HL-60/S4 treated with phorbol 12-myristate 13-acetate at 8.2 ng/mL for 4 days and 3 days (cell line): ENCODE measurements around the gene PGGHG.
"Not testable (repeated sequence)": the region's sequence is repeated elsewhere in the genome, so short reads cannot be mapped to it uniquely, and the experiment has no call there.

Source experiments
- in situ Hi-C: fragments of 300-500 bp; cut with MboI; formaldehyde crosslinking; loops from 2 replicates; pipeline ENCODE4 v1.15.0; 2022; ENCODE audit warnings: low sequenced_read_pairs

Gene PGGHG

DNA sequence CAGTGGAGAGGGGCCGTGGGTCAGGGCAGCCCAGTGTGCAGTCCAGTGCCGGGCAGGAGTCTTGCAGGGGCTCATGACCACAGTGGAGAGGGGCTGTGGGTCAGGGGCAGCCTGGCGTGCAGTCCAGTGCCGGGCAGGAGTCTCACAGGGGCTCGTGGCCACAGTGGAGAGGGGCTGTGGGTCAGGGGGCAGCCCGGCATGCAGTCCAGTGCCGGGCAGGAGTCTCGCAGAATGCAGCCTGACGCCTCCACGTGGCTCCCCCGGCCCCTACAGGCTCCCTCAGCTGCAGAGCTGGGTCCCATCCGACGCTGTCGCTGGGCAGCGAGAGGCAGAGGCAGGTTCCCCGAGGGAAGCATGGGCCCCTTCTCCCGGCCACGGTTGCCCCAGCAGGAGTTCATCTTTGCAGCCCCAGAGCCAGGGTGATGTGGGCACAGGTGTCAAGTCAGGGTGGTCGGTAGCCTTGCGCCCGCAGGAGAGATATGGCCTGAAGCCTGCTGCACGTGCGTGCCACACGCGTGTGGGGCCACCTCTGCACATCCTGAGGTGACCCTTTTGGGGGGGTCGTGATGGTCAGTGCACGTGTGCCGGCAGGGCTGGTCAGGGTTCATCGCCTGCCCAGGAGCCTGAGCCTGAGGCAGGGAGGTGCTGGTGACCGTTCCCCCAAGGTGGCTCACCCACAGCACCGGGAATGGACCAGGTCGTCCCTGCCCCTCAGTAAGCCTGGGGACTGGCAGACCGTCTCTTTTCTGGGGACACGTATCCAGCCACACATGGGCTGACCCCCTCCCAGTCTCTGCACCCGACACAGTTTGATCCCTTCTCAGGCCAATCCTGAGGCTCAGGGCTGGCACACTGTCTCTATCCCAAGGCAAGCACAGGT is 7.5 kb downstream of the PGGHG start:
- in situ Hi-C loops, result no loop called here

DNA sequence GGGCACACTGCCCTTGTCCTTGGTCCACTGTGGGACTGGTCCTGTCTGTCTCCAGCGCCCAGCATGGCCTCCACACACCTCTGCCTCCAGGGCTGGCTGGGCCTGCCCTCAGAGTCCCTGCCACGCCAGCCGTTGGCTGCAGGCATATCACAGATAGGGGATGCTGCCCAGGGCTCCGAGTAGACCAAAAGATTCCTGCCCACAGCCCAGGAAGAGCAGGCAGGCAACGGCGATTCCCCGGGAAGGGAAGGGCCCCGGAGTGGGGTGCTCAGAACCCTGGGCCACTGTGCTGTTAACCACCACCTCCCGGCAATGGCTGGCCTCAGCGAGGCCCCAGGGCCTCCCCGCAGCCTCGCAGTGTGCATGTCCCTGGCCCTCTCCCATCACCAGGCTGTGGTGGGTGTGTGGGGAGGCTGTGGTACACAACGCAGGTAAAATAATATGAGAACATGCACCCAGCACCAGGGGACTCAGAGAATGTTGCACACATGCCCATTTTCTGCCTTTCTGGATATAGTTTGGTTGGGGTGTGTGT is 8.2 kb downstream of the PGGHG start:
- in situ Hi-C loops, result no loop called here

DNA sequence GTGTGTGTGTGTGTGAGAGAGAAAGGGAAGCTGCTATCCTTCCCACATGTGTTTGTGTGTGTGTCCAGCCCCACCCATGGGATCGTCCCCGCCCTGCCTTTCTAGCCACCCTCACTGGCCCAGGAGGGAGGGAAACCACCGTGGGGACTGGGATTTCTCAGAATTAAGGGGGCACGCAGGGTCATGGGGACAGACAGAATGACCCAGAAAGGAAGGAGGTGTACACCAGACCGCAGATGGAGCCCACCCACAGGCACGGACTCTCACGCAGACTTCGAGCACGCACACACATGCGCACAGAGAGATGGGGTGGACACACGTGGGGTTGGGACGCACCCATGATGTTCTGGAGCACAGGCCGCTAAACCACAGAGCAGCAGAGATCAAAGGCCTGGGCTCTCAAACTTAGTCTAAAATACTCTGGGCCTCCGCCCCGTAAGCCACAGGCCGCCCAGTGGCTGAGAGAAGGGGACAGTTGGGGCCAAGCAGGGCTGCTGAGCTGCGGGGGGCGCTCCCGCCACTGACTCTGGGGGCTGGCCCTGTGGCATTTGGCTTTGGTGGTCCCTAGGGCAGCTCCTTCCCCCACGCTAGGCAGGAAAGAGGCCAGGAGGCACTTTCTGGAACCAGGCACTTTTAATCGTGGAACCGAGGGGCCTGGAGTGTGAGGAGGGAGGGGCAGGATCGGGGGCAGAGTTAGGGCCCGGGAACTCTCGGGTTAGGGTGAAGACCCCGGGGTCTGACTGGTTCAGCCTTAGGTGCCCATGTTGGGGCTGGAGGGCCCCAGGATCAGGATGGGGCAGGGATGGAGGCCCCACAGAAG is 8.9 kb downstream of the PGGHG start:
- in situ Hi-C loops, result no loop called here

DNA sequence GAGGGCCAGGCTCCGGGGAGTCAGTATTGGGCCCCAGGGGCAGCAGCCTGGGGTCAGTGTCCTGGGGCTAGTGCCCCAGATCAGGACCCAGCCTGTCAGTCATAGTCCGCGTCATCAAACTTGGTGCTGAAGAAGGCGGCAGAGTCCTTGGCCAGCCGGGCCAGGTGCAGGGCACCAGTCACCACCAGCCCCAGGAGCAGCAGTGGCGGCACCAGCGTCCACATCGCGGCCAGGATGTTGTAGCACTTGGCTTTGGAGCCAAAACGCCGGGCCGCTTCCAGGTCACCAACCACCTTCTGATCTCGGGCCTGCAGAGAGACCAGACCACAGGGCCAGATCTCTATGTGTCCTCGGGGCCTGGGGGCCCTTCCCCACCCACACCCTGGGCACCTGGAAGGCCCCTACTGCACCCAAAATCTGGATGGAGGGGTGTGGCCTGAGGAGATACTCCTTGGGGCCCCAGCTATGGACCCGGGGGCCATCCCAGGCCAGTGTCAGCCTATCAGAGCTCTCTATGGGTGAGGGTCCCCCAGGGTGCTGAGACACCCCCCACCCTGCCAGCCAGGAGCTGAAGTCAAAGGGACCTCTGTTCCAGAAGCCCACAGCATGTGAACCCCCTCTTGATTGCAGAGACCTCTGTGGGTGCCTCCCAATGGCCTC is 9.6 kb downstream of the PGGHG start:
- in situ Hi-C loops, result no loop called here

DNA sequence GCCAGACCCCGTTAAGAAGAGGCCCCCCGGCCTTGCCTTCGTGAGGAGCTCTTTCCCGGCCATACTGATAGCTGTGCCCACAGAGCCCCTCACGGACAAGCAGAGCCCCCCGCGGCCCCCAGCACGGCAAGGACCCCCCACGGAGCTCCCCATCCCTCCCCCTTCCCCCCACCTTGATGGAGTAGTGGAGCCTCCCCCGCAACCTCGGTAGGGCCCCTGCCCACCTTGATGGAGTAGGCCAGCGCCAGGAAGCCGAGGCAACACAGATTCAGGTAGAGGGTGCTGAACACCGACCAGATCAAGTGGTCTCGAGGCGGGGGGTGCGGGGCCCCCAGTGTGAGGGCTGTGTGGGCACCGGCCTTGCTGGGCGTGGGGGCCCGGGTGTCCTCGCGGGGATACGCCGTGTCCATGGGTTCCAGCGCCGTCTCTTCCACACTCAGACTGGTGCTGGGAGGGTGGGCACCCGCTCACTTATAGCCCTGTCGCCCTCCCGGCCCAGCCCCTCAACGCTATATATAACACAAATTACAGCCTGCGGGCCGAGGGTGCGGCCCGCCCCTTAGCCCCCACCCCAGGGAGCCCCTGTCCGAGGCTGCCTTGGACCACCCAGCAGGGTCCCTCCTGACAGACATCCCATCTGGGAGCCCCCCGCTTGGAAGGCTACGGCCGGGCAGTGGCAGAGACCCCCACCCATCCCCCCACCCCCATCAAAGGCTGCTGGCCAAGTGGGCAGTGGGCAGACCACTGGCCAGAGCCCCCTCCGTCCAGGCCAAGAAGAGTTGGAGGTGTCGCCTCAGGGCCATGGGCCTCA is 10.4 kb downstream of the PGGHG start, which contains the start of gene IFITM5:
Gene IFITM5, minus strand, starts transcription at position 446 of the 811 bp plus-strand sequence. Its CDS starts 36 bp downstream, at position 410.
- in situ Hi-C loops, result no loop called here

DNA sequence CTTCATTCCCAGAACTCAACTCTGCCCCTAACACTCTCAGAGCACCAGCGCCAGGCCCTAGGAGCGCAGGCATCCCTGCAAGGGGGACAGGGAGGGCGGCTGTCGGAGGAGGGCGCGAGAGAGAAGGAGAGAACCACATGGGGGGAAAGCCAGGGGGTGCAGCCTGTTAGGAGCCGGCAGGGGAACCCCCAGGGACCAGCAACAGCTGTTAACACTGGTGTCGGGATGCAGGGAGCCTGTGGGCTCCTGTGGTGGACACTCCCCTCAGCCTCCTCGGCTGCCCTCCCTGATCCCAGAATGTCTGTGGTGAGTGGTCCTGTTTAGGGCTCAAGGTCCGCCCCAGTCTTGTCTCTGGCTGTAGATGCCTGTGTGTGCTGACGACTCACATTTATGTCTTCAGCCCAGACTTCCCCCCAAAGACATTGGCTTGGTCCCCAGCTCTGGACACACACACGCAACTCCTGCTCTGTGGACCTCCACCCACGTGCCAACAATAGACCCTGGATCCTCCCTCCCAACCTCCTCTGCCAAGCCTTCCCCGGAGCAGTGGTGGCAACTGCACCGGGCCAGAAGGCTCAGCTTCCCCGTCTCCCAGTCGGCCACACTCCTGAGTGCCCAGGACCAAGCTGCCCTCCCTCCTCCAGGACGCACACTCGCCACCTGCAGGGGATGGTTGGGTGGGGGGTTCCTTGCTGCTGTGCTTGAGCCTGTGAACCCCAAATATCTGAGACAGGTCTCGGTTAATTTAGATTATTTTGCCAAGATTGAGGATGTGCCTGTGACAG is 11.2 kb downstream of the PGGHG start:
- in situ Hi-C loops, result no loop called here

DNA sequence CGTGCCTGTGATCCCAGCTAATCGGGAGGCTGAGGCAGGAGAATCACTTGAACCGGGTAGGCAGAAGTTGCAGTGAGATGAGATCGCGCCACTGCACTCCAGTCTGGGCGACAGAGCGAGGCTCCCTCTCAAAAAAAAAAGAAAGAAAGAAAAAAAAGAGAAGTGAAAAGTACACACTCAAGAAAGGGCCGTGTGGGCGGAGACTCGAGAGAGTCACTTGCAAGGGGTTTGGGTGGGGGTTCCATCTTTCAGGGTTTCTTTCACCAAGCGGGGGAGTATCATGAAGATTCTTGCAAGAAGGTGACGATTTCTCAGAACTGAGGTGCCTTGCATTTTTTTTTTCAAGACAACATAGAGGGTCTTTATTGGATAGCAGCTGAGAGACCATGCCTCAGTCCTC is 14.4 kb downstream of the PGGHG start:
- in situ Hi-C loops, result no loop called here

DNA sequence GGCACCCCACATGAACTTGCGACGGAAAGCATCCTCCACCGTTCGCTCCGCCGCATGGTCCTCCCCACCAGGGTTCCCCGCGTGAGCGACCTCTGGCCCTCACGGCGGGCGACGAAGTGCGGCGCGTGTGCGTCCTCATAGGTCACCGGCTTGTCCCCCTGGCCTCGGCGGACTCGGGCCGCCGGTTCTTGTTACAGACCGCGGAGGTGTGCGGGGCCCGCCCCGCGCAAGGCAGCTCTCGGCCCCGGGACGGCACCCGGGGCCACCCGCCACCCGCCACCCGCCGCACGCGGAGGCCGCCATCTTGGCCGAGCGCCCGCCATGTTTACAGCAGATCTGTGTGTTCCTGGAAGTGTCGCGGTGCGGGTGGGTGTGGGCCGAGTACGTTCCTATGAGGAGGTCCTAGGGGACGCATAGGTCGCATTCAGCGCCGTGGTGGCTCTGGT is 15.2 kb downstream of the PGGHG start:
- in situ Hi-C loops, result no loop called here

DNA sequence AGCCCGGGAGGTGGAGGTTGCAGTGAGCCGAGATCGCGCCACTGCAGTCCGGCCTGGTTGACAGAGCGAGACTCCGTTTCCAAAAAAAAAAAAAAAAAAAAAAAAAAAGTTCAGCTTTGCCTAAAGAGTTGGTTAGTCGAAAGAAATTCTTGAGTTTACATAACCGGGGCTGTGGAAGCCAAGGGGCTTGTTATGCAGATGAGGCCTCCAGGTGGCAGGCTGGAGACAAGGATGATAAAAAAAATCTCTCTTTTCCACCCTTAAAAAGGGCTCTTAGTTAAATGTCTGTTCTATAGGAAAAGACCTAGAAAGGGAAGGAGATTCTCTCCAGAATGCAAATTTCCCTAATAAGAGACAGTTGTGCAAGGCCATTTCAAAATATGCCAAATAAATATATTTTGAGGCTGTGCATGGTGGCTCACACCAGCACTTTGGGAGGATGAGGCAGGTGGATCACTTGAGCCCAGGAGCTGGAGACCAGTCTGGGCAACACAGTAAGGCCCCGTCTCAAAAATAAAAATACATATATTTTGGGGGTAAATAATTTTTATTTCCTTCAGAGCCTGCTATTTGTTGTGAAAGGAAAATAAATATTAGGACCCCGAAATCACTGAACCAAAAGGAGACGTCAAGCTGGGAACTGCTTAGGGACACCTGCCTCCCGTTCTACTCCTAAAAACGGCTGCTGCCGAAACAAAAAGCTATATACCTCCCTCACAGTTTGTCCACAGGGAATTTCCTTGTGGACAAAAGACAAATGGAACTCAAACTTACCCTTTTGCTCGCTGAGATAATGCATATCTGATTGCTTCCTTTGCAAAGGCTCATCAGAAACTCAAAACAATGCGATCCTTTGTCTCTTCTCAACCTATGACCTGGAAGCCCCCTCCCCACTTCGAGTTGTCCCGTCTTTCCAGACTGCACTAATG is 16.3 kb downstream of the PGGHG start:
- in situ Hi-C loops, result no loop called here

DNA sequence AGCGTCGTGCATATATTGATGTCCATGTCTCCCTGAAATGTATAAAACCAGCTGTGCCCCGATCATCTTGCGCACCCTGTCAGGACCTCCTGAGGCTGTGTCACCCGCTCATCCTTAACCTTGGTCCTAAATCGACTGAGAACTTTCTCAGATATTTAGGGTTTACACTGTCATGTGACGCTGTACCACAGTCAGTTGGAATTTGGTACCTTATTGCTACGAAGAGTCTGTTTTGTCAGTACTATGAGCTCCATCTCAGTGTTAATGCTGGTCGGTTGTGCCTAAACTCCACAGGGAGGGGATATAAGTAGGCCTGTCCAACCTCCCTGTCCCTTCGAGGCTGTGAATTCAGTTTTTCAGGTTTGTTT is 16.9 kb downstream of the PGGHG start:
- in situ Hi-C loops, result no loop called here

DNA sequence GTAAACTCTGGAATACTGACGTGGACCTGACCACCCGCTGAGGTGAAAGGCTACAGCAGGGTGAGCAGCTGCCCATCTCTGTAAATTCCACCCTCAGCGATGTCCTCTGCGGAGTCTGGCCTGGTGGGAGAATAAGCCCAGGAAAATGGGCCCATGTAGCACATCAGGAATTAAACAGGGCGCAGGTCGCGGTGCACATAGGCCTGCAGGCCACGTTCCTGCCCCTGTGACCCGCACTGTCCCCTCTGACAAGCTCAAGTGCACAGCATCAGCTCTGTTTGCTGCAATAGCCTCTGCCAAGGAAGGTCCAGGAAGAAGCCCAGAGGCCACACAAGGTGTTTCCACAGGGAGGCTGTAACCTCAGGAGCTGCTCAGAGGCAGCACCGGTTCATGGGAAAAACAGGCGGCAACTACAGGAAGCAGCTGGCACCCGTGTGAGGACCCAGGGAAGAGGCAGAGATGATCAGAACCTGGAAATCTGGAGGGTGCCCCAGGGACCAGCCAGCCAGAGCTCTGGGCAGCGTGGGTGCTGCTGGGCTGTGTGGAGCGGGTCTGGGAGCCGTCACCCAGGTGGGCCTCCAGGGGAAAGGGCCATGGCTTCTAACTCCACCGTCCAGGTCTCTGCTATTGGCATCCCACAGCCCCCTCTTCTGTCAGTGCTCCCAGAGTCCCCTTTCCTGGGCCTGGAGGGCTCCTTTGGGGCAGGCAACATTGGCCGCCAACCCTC is 17.9 kb downstream of the PGGHG start:
- in situ Hi-C loops, result no loop called here

DNA sequence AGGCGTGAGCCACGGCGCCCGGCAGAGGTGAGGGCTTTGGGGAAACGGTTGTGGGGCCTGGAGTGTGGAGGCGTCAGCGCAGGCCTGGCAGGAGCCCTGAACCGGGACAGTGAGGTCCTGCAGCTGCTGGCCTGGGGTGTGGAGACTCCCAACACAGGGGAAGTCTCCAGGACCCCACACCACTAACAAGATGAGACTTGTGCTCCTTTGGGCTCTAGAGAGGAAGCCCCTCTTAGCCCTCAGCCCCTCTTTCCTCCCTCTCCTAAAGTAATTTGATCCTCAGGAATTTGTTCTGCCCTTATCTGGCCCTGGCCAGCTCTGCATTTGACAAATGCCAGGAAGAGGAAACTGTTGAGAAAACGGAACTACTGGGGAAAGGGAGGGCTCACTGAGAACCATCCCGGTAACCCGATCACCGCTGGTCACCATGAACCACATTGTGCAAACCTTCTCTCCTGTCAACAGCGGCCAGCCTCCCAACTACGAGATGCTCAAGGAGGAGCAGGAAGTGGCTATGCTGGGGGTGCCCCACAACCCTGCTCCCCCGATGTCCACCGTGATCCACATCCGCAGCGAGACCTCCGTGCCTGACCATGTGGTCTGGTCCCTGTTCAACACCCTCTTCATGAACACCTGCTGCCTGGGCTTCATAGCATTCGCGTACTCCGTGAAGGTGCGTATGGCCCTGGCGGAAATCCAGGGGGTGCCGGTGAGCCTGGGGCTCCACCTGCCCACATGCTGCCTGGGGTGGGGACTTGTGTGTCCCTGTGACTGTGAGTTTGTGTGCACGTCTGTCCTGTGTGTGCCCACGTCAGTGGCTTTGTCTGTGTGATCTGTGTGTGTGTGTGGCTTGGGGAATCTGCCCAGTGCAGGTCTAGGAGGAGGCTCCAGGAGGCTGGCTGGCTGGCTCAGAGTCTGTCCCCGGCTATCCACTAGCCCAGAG is 19.1 kb downstream of the PGGHG start, which contains the start of gene IFITM2:
Gene IFITM2, plus strand, starts transcription at position 51 of the 943 bp plus-strand sequence. Its CDS starts 377 bp downstream, at position 428.
- in situ Hi-C loops, result not testable (repeated sequence)

DNA sequence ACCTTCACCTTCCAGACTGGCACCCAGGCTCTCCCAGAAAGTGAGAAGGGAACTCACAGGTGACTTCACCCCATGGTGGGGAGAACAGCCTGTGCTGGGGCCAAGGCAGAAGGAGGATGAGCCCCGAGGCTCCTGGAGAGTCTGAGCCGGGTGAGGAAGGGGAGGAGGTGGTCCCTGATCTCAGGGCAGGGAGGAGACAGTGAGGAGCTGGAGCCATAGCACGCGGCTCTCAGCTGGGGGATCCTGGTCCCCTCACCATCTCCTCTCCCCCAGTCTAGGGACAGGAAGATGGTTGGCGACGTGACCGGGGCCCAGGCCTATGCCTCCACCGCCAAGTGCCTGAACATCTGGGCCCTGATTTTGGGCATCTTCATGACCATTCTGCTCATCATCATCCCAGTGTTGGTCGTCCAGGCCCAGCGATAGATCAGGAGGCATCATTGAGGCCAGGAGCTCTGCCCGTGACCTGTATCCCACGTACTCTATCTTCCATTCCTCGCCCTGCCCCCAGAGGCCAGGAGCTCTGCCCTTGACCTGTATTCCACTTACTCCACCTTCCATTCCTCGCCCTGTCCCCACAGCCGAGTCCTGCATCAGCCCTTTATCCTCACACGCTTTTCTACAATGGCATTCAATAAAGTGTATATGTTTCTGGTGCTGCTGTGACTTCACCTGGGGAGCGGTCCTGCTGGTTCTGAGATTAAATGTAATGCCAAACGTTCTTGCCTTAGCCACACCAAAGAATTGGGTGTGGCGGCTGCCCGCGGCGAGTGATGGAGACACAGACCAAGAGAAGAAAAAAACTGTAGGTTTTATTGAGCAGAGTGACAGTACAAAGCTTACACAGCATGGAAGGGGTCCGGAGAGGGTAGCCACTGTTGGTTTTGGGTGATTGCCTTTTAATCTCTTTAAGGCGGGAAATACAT is 20.1 kb downstream of the PGGHG start:
- in situ Hi-C loops, result not testable (repeated sequence)

DNA sequence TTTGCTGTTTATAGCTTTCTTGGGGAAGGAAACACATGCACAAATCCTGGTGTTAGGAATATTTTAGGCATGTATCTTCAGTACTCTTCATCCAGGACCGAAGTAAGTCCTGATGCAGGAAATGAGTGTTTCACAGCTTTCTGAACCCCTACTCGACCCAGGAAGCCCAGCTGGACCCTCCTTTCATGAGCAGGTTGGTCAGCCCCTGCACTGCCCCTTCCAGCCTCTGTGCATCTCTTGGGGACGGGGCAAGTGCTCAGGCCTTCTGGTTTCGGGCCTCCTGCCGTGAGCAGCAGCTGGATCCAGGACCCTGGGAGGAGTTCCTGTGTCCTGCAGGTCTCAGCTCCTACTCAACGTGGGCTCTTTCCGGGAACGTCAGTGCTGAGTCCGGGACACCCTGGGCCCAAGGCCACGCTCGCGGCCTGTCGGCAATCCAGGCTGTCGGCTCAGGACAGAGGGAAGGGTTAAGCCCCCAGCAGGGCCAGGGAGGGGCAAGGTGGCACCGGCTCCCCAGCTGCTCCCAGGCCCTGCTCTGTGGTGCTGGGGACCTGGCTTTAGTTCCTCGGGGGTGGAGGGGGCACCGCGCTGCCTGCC is 21.1 kb downstream of the PGGHG start:
- in situ Hi-C loops, result not testable (repeated sequence)
